Fibroblast of skin of right quadriceps (primary cell): Measurements from ENCODE around the gene CTPS1.

Experiments
- DNase-seq: peaks from one replicate; pipeline ENCODE4 v3.0.0-alpha.2; 2013

CTPS1 gene

DNA sequence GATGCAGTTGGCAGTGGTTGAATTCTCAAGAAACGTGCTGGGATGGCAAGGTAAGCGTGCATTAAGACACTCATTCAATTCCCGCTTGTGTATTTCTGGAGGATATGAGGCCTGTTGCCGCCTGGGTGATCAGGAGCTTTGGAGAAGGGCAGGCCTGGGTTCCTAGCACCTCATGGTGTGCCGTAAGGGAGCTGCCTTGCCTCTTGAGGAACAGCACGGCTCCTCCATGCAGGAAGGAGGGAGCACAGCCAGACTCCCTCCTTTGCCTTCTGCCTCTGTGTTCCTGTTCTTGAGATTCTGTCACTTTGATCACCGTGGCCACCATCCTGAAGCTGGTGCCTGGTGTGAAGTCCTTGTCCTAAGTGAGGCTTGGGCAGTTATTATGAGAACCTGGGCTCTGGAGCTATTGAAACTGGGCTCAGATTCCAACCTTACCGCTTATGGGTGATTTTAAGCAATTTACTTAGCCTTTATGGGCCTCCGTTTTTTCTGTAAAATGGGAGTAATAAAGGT lies 23.7 kb downstream of the CTPS1 start:
- no peak for DNase-seq

DNA sequence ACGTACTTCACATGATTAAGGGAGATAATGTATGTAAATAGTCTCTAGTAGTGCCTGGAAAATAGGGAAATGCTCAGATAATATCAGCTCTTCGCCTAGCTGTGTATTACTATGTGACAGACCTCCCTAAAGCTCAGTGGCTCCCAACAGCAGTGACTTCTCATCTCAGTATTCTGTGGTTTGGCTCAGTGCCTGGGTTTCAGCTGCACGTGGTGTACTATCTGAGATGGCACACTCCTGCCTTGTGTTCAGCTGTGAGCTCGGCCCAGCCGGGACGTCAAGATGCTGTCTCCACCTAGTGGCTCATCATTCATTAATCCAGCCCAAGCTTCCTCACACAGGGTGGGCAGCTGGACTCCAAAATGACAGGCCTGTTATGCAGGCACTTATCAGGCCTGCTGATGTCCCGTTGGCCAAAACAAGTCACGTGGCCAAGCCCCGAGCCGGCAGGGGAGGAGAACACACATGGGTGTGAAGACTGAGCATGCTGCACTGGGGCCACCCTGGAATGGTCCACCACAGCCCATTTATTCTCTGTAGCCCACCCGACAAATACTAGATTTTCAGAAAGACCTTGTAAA lies 24.2 kb downstream of the CTPS1 start:
- DNase-seq = peak; percentile 100

- DNase-seq = no peak
Measured at GRCh38 chr1:41005876-41006275, 26.4 kb downstream of the CTPS1 start.

DNA sequence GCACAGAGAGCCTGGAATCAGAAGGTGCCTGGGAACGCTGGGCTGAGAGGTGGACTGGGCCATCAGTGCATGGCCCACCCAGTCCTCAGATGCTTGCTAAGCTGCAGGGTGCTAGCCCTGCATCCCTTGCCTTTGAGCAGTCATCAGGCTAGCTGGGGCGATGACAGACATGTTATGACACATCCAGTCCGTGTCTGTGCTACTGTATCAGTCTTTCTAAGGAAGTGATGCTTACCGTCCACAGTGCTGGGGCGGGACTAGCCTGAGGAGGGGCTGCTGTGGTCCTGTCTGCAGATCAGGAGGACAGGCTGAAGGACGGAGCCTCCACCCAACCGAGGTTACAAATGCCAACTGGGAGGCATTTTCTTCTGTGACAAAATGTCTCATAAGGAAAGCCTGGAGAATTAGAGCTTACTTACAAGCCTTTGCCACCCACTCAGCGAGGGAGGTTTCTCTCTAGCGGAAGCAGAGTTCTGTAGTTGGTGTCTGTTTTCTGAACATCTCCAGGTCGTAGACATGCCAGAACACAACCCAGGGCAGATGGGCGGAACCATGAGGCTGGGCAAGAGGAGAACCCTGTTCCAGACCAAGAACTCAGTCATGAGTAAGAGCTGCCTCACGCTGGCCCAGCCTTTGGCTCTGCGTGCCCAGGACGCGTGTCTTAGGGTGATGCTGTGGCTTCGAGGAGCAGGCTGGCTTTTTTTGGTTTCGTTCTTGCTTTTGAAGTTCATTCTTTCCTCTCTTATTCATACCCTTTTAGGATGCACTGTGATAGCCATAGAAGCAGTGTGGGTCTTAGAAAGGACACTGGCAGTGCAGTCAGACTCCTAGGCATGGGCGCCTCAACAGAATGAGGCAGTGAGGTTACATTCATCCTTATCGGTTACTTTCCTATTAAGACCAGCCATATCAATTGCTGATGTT lies 27.7 kb downstream of the CTPS1 start:
- DNase-seq = peak; percentile 23

- DNase-seq = no peak
Measured at GRCh38 chr1:41009466-41009865, 30.0 kb downstream of the CTPS1 start.

DNA sequence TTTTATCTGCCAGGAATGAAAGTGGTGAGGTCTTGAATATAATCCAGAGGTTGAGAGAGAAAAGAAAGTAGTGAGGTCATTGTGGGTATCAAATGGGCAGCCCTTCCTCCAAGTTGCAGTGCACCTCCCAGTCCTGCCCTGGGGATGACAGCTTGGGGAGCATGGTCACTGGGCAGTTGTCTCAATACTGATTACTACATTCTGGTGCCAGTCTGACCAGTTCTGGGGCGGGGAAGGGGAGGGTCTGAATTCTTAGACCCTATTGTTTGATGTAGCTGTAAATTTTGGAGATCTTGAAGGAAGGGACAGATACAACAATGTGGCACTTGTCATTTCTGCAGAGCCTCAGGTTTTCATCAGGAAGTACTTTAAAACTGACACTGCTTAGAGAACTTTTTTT lies 30.8 kb downstream of the CTPS1 start:
- DNase-seq = no peak

GRCh38 chr1:41013024-41013423 lies 33.5 kb downstream of the CTPS1 start:
- no peak for DNase-seq

DNA sequence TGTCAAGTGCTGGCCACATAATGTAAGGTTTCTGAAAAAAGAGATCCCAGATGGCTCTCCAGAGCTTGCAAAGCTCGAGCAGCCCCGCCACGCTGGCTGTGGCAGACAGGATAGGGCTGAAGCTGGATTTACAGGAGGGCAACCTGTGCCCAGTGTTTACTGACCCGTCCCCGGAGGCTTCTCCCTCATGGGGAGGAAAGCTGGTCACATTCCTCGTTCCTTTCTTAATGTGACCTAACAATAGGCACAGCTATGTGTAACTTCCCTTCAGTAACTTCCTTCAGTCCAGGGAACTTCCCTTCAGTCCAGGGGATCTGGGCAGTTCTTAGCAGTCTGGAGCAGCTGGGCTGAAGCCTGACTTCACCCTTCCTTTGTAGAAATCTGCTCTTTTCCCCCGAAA lies 34.3 kb downstream of the CTPS1 start:
- no peak for DNase-seq

GRCh38 chr1:41014871-41015270 lies 35.4 kb downstream of the CTPS1 start:
- no peak for DNase-seq

GRCh38 chr1:41015281-41015896 lies 35.9 kb downstream of the CTPS1 start:
- no peak for DNase-seq

DNA sequence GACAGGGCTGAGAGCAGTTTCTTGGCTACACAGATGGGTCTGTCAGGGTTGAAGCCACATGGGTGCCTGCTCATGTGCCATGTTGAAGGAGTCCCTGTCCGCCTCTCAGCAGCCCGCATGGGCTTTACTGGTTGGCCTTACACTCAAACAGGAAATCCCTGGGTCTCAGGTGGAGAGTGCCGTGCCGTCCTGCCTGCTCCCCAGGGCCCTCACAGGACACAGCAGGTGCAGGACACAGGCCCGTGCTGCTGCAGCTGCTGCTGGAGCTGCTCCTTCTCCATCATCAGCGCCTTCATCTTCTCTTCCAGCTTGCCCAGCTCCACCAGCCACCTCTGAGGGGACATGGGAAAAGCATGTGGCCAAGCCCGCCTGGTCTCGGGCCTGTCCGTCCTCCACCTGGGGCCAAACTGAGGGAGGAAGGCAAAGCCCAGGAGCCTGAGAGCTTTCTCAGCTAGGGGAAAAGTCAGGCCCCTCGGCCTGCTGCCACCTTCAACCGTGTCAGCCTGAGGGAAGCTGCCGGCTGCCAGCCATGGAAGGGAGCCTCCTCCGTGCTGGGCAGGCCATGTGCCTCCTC lies 36.5 kb downstream of the CTPS1 start:
- no peak for DNase-seq

DNA sequence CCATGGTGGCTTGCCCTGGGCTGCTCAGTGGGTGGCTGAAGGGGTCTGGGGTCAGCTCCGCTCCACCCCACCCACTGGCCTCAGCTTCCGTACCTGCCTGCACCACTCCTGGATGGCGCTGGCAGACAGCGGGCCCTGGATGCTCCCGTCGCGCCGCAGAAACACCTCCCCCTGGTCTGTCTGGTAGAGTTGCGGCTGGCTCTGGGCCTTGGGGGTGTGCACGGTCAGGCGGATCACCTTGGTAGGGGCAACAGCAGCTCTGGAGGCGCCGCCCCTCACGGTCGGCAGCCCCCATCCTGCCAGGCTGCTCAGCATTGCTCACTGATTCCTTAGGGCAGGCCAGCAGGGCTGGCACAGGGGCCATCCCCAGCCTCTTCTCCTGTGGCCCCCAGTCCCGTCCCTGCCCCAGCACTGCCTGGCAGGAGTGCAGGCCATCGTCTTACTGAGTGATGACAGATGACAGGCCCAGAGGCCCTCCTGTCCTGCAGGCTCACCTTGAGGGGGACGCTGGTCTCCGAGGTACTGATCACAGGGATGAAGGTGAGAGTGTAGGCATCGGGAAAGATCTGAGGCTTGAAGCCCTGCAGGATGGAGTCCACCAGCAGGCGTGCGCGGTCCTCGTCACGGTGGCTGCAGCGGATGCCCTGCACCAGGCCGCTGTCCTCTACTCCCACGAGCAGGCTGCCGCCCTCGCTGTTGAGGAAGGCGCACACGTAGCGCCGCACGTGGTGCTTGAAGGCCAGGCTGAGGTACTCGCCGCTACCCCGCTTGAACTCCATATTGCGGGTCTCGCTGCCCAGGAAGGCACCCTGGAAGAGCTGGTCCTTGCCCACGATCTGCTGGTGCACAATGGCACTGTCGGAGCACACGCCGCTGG lies 37.9 kb downstream of the CTPS1 start:
- no peak for DNase-seq

GRCh38 chr1:41018018-41018410 lies 38.5 kb downstream of the CTPS1 start:
- no peak for DNase-seq

GRCh38 chr1:41019353-41019745 lies 39.9 kb downstream of the CTPS1 start:
- no peak for DNase-seq

DNA sequence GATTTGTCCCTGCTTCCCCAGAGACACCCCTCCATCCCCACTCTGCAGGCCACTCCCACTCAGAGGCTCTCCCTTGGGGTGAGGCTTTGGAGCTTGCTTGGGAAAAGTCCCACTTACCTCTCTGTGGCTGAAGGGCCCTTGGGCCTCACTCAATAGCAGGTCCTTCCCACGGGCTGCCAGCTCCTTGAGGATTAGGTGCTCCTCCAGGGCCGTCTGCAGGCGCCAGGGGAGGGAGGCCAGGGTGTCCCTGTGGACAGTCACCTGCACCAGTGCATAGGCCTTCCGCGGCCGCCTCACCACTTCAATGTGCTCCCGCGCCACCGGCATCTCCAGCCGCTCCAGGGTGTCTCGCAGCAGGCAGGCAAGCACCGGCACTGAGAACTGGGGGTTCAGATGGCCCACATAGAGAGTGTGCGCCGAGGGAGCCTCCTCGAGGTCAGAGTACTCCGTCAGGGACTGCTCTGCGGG lies 40.6 kb downstream of the CTPS1 start:
- no peak for DNase-seq

DNA sequence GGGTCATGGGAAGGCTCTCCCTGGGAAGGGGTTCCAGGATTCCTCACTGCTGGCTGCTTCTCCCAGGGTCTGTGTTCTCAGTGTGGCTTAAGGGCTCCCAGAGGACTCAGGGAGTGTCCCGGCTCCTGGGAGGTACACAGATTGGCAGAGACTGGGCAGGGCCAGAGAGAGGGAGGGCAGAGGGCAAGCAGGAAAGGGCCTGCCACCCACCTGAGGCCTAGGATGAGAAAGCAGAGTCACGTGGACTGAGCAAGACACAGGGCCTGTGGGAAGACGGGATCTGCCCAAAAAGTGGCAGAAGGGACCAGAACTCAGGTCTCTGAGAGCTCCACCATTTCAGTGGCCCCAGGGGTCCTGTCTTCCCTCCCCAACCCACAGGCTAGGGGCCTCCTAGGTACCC lies 41.2 kb downstream of the CTPS1 start:
- DNase-seq = no peak

DNA sequence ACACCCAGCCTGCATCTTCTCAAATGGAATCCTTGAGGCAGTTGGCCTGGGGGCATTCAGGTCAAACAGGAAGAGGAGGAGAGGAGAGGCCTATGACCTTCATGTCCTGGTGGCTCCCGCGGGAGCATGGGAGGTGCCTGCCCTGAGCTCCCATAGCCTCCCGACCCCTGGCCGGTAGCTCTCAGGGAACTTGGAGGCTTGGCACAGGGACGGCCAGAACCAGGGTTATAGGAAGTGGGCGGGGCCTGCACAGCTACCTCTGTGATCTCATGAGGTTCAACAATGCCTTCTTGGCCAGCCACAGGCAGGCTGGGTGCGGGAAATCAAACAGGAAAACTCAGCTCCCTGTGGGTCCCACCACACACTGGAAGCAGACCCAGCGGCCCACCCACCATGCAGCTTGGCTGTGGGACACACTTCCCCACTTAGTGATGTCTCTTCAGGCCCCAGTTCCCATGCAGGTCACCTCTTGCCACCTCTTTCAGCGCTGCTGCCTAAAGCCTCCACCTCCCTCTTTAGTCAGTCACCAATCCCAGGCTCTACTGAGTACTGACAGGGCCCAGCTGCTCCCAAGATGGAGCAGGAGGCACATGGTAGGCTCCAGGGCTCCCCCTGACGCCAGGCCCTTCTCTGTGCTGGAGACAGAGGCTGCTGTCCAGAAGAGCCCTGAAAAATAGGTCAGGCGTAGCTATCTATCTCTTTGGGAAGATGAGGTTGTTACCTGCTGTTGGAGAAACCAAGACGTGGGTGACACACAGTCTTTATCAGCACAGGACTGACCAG lies 42.2 kb downstream of the CTPS1 start, which contains the start of gene SLFNL1:
Gene SLFNL1 (minus strand): TSS at position 200 of the 783 bp plus-strand sequence. CDS start 1,065 bp downstream, outside the sequence.
- DNase-seq = peak; percentile 20

GRCh38 chr1:41022424-41022823 lies 42.9 kb downstream of the CTPS1 start:
- DNase-seq = no peak

DNA sequence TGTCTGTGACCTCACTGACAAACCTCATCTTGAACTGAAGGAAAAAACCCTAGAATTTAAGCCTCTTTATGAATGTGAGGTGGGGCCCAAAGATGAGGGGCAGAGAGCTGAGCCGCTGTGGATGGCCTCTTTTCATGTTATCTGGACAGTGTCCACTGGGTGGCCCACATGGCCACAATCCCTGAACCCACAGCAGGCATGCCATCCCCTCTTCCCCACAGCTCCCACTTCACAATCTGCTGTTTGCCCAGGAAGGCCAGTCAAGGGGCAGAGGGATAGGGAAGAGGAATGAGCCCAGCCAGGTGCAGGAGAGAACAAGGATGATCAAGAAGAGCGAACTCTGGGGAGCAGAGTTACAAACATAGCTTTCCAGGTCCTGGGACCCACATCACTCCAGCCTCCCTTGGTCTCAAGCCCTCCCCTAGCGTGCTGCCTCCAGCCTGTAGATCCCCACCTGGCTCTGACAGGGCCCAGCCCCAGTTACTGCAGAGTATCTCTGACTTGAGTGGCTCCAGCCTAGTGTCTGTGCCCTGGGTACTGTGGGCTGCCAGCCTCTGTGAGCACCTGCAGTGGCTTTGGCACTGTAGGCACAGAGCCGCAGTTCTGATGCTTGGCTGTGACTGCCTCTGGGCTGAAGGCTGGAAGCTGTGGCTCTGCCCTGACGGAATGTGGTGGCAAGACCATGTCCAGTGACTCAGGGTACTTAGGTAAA lies 43.9 kb downstream of the CTPS1 start:
- DNase-seq = peak; percentile 13

GRCh38 chr1:41024953-41025352 lies 45.5 kb downstream of the CTPS1 start:
- DNase-seq = no peak
